ENCODE data around the gene ADAP2. TPM values are rescaled to one million over a fixed set of nuclear protein-coding genes. Genes with fewer than 3 reads are reported as not detected.
"Not testable (repeated sequence)": the region's sequence is repeated elsewhere in the genome, so short reads cannot be mapped to it uniquely, and the experiment has no call there.

Gene ADAP2
- polyA plus RNA-seq, 3 donors, result 36.1 to 142 (median 39.8) TPM

DNA sequence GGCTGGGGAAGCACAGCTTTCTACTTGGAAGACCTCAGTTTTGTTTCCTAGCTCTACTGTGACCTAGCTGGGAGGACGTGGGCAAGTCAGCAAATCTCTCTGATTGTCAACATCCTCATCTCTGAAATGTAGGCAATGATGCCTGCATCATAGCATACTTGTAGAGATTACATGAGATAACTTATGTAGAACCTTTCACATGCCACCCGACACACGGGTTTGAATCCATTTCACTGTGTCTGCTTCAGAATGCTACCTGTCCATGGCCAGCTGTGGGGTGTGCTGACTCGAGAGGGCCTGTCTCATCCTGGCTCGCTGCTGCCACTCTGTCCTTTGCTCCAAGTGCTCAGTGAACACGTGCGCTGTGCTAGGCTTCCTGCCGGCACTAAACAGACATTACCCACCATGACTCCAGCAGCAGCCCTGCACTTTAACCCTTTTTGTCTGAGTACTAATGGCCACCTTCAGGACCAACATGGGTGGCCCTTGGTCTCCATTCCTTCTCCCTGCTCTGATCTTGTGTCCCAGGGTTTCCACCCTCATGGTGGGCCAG lies 7.4 kb downstream of the ADAP2 start:
- peaks cover 76 to 95% of the 10 kb centered on the region in 2 donors for H3K36me3 Mint-ChIP-seq
- Histone ChIP-seq H3K27me3 (ENCODE audit: control insufficient read depth in 2 of 2, insufficient read depth in 2 of 2, low read length in 2 of 2) (no peaks in the 10 kb centered on the region), H3K4me2 (replicated peaks; ENCODE audit: extremely low read depth, low read length, poor library complexity, severe bottlenecking) (no peak overlapping the region), H3K36me3 (replicated peaks in 1 of 2; ENCODE audit: control insufficient read depth in 1 of 2, insufficient read depth in 2 of 2, low read length in 2 of 2) (peaks cover 69 to 90% of the 10 kb centered on the region in 2 donors), H3K9me3 (replicated peaks in 1 of 2; ENCODE audit: control insufficient read depth in 1 of 2, insufficient read depth in 1 of 2, low read length in 2 of 2) (no peaks in the 10 kb centered on the region), H3K9ac (ENCODE audit: insufficient read depth, low read length, poor library complexity, severe bottlenecking) (no peak overlapping the region), H3K79me2 (ENCODE audit: insufficient read depth, low read length) (no peaks in the 10 kb centered on the region), H2AFZ (ENCODE audit: insufficient read depth, low read depth, low read length, poor library complexity, severe bottlenecking) (no peak overlapping the region), H4K20me1 (ENCODE audit: insufficient read depth, low read length) (peaks cover 30% of the 10 kb centered on the region), H3K4me1 (ENCODE audit: control insufficient read depth in 1 of 2, insufficient read depth in 2 of 2, low read length in 2 of 2) (peaks cover 10 to 14% of the 10 kb centered on the region in 2 donors), H3K4me3 (replicated peaks in 1 of 3; ENCODE audit: low read depth in 2 of 3, low read length in 3 of 3) (no peak overlapping the region), H3K27ac (ENCODE audit: low read depth in 1 of 2, low read length in 2 of 2) (no peak overlapping the region)
- no peak overlapping the region for H3K4me3 Mint-ChIP-seq
- TF ChIP-seq, protein P1, sequence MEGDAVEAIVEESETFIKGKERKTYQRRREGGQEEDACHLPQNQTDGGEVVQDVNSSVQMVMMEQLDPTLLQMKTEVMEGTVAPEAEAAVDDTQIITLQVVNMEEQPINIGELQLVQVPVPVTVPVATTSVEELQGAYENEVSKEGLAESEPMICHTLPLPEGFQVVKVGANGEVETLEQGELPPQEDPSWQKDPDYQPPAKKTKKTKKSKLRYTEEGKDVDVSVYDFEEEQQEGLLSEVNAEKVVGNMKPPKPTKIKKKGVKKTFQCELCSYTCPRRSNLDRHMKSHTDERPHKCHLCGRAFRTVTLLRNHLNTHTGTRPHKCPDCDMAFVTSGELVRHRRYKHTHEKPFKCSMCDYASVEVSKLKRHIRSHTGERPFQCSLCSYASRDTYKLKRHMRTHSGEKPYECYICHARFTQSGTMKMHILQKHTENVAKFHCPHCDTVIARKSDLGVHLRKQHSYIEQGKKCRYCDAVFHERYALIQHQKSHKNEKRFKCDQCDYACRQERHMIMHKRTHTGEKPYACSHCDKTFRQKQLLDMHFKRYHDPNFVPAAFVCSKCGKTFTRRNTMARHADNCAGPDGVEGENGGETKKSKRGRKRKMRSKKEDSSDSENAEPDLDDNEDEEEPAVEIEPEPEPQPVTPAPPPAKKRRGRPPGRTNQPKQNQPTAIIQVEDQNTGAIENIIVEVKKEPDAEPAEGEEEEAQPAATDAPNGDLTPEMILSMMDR (IDR thresholded peaks at IDR 0.05), result no peak
- intact Hi-C loops (cut with micrococcal nuclease), result loop anchor here in 1 of 2 donors (10.0 kb wide), 1 partner anchor 46 kb away; the partner anchor contains the start of gene RNF135
- peaks cover 21% of the 10 kb centered on the region for H3K4me1 Mint-ChIP-seq
- no peak for DNase-seq
- H3K27me3 Mint-ChIP-seq (ENCODE audit: low read depth in 3 of 3), result peaks cover 1 to 3% (median 2%) of the 10 kb centered on the region in 3 donors
- peak overlapping the region in 1 of 7 donors; percentile 38 for H3K27ac Mint-ChIP-seq
- 94% methylated on average over 7 of the region's 8 CpGs for WGBS (ENCODE audit: insufficient coverage)
- H3K9me3 Mint-ChIP-seq, result no peaks in the 10 kb centered on the region

DNA sequence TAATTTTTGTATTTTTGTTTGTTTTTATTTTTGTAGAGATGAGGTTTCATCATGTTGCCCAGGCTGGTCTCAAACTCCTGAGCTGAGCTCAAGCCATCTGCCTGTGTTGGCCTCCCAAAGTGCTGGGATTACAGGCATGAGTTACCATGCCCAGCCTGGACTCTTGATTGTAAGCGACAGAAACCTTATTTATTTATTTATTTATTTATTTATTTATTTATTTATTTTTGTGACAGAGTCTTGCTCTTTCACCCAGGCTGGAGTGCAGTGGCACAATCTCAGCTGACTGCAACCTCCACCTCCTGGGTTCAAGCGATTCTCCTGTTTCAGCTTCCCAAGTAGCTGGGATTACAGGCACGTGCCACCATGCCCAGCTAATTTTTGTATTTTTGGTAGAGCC lies 8.1 kb downstream of the ADAP2 start:
- H3K27me3 ChIP-seq (ENCODE audit: control insufficient read depth in 2 of 2, insufficient read depth in 2 of 2, low read length in 2 of 2); H3K4me3 ChIP-seq (replicated peaks in 1 of 3; ENCODE audit: low read depth in 2 of 3, low read length in 3 of 3); H3K27ac Mint-ChIP-seq; H3K9me3 Mint-ChIP-seq; H3K79me2 ChIP-seq (ENCODE audit: insufficient read depth, low read length); H3K27ac ChIP-seq (ENCODE audit: low read depth in 1 of 2, low read length in 2 of 2); H2AFZ ChIP-seq (ENCODE audit: insufficient read depth, low read depth, low read length, poor library complexity, severe bottlenecking); H3K27me3 Mint-ChIP-seq (ENCODE audit: low read depth in 3 of 3); H3K9me3 ChIP-seq (replicated peaks in 1 of 2; ENCODE audit: control insufficient read depth in 1 of 2, insufficient read depth in 1 of 2, low read length in 2 of 2); H3K4me3 Mint-ChIP-seq; DNase-seq; H3K4me2 ChIP-seq (replicated peaks; ENCODE audit: extremely low read depth, low read length, poor library complexity, severe bottlenecking); H3K9ac ChIP-seq (ENCODE audit: insufficient read depth, low read length, poor library complexity, severe bottlenecking): not testable (repeated sequence)
- intact Hi-C loops (cut with micrococcal nuclease), result loop anchor here in 1 of 2 donors (10.0 kb wide), 1 partner anchor 45 kb away; the partner anchor contains the start of gene RNF135
- Mint-ChIP-seq H3K4me1 (peaks cover 17% of the 10 kb centered on the region), H3K36me3 (peaks cover 79 to 95% of the 10 kb centered on the region in 2 donors)
- WGBS (ENCODE audit: insufficient coverage), result 100% methylated on average over 2 of the region's 3 CpGs
- Histone ChIP-seq H3K36me3 (replicated peaks in 1 of 2; ENCODE audit: control insufficient read depth in 1 of 2, insufficient read depth in 2 of 2, low read length in 2 of 2) (peaks cover 71 to 90% of the 10 kb centered on the region in 2 donors), H4K20me1 (ENCODE audit: insufficient read depth, low read length) (peaks cover 24% of the 10 kb centered on the region), H3K4me1 (ENCODE audit: control insufficient read depth in 1 of 2, insufficient read depth in 2 of 2, low read length in 2 of 2) (peaks cover 10 to 12% of the 10 kb centered on the region in 2 donors)

All from CD14-positive monocyte (primary cell).